GM18951 (cell line): ENCODE measurements around the gene C13orf46.

Experiments
- POLR2A ChIP-seq: IDR thresholded peaks from 4 replicates; pipeline ENCODE4 v1.6.1; 2011; ENCODE audit warnings: mild to moderate bottlenecking; ENCODE audit not compliant: insufficient read length, insufficient read depth; ENCODE audit errors: extremely low read depth
- in situ Hi-C: fragments of 300-500 bp; cut with MboI; formaldehyde crosslinking; loops from one replicate; pipeline ENCODE4 v1.12.0; 2022; ENCODE audit warnings: low sequenced_read_pairs, mixed read lengths, inconsistent platforms; ENCODE audit not compliant: unreplicated experiment

C13orf46 gene

DNA sequence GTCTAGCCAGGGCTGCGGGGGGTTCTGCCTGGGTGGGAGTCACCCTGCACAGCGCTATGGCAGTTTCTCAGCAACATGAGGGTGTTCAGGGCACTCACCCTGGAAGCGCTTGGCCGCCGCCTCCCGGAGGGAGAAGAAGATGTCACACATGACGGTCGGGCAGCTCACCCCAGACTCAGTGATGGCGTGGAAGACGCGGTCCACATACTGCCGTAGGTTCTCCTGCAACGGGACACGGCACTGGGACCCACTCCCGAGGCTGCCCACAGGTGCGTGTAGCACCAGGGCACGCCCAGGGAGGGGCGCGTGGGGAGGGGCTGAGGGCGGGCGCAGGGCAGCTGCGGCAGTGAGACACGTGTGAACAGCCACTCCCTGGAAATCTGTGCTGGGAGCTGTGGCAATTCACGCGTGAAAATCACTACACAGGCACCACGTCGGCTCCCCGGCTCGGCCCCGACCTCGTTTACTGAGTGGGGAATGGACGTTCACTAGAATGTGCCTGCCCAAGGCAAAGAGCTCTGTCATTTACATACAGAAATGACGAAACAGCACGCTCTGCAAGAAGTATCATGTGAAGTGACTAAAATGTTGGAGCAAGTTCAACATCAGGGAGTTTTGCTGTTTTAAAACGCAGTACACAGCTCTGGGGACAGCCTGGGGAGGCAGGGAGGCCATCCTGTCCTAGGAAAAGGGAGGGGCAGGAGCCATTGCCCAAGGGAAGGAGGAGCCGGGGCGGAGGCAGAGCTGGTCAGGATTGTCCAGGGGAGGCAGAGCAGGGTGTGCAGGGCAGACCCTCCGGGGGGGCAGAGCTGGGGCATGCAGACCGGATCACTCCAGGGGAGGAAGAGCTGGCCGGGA lies 41.5 kb upstream of the C13orf46 start:
- no peak for TF ChIP-seq POLR2A
- in situ Hi-C loops, result no loop called here

DNA sequence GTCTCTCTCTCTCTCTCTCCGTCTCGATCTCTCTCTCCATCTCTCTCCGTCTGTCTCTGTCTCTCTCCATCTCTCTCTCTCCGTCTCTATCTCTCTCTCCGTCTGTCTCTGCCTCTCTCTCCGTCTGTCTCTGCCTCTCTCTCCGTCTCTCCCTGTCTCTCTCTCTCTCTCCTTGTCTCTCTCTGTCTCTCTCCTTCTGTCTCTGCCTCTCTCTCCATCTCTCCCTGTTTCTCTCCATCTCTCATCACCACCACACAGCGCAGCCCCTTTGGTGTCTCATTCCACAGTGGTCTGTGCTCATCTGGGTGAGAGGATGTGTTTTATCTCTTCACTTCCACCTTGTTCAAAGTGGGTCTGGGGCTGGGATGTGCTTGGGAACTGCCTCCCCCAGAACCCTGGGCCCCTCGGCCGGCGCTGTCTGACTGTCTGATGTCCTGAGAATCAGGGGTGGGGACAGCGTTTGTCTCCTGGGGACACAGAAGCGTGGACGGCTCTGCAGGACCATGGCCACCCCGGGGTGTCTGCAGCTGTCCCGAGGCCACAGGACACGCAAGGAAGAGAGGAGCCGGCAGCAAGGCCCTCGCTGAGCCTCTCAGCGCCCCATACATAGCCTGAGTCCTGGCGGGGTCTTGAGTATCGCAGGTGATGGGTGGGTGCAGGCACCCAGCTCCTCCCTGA lies 40.2 kb upstream of the C13orf46 start:
- in situ Hi-C loops, result no loop called here

DNA sequence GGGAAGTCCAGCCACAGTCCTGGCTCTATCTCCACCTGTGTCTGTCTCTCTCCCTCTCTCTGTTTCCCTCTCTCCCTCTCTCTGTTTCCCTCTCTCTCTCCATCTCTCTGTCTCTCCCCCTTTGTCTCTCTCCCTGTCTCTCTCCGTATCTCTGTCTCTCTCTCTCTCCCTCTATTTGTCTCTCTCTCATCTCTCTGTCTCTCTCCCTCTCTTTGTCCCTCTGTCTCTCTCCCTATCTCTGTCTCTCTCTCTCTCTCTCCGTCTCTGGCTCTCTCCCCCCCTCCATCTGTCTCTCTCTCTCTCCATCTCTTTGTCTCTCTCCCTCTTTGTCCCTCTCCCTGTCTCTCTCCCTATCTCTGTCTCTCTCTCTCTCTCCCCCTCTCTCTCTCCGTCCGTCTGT lies 39.5 kb upstream of the C13orf46 start:
- no peak for TF ChIP-seq POLR2A
- in situ Hi-C loops, result no loop called here

More for the DNA sequence above, 40.2 kb upstream of the C13orf46 start:
- no peak for TF ChIP-seq POLR2A

DNA sequence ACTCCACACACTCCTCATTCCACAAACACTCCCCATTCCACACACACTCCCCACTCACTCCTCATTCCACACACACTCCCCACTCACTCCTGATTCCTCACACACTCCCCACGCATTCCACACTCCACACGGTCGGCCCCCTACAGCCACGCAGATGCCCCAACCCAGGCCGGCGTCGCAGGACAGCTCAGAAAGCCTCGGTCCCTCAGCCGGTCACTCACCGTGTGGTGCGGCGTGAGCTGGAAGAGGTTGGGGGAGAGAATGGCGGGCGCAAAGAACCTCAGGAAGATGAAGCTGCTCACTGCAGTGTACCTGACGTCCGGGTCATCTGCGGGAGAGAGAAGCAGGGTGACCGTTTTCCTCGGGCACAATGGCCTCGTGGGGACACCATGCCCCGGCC lies 39.0 kb upstream of the C13orf46 start:
- in situ Hi-C loops, result no loop called here
- TF ChIP-seq POLR2A, result no peak

DNA sequence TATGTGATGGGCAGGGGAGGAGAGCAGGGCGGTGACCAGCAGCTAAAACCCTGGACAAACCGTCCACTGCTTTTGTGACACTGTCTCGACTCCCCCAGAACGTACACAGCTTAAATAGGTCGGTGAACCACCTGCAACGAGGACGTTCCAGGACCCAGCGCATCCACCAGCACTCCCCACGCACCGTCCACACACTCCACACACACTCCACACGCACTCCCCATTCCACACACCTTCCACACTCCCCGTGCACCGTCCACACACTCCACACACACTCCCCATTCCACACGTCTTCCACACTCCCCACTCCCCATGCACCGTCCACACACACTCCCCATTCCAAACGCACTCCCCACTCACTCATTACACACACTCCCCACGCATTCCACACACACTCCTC lies 38.3 kb upstream of the C13orf46 start:
- in situ Hi-C loops, result no loop called here
- no peak for TF ChIP-seq POLR2A

DNA sequence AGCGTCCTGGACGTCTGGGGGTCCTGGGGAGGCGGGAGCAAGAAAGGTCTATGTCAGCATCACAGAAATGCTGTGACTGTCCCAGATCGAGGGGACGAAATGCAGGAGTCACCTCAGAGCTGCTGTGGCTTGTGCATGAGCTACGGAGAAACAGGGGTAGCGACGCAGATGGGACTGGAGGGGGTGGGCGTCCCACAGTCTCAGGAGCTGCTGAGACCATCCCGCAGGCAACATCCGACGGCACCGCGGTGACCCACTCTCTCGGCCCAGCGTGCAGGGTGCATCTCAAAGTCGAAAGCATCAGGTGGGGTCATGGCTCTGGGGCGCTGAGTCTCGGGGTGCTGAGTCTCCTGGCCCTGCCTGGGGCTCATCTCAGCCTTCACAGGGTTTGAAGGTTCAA lies 37.4 kb upstream of the C13orf46 start:
- in situ Hi-C loops, result no loop called here
- no peak for TF ChIP-seq POLR2A

DNA sequence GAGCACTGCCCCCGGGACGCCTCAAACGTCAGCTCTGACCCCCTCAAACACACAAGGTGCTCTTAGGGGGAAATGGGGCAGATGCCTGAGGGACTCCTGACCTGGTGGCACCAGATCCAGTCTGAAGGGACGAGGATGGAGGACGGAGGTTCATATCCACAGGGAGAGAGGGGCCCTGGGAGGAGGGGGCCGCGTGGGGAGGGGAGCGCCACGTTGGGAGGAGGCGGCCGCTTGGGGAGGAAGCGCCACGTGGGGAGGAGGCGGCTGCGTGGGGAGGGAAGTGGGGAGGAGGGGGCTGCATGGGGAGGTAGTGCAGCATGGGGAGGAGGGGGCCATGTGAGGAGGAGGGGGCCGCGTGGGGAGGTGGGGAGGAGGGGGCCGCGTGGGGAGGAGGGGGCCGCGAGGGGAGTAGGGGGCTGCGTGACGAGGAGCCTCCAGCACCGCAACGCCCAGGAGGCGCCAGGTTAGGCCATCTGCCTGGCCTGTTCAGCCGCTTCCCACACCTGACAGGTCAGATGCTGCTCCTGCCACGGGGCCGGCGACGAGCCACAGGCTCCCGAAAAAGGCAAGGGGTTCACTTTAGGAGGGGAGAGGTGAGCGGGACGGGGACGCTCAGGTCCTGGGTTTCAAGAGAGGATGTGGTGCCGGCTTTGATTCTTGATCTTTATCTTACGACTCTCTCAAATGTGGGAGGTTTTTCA lies 36.7 kb upstream of the C13orf46 start:
- TF ChIP-seq POLR2A, result no peak
- in situ Hi-C loops, result no loop called here

DNA sequence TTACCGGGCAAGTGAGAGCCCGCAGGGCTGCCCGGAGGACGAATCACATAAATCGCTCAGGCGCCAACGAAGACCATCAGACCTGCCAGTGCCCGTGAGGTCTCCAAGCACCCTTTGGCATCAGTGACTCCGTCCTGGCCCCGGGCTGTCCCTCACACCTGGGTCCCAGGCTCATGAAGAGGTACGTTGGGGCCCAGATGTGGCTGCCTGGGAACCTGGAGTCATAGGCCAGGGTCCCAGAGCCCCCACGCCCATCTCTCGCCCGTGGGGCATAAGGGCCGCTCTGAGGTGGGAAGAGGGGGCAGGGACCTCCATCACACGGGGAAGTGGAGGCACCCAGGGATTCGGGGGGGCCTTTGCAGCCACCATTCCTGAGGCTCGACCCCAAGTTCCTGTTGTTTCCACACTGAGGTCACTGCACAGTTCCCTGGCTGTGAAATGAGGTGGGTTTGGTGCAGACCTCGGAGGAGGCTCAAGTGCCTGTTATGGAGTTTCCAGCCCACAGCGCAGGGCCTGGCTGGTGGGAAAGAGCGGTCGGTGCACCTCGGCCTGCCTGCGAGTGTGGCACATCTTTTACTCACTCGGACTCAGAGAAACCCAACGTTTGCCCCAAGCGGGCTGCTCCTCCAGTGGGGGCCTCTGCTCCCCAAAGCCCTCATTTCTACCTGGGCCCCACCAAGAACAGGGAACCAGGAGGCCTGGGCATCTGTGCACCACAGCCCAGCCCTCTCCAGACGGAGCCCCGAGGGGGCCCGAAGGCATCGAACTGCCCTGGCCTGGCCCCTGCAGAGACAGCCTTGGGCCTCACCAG lies 35.9 kb upstream of the C13orf46 start:
- TF ChIP-seq POLR2A, result no peak
- in situ Hi-C loops, result no loop called here

DNA sequence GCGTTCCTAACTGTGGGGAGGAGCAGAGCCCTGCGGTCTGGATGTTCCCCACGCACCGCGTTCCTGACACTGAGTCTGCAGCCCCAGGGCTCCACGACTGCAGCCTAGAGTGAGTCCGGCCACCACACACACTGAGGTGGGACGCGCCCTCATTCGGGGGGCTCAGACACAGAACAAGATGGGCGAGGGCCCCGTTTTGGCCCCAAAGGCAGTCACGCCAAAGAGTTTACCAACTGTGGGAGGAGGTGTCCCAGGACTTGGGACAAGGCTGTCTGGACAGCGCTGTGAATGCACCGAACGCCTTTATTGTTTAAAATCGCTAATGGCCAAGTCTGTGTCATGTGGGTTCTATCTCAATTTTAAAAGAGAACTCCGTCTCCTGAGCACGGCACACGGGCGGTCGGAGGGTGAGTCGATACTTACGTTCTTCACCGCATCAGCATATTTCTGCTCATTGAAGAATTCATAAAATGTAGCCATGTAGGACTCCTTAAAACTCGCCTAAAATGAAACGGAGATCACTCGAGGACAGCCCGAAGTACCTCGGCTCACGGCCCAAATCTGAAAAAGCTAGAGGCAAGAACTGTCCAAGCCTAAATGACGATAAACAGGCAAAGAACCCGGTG lies 35.2 kb upstream of the C13orf46 start:
- no peak for TF ChIP-seq POLR2A
- in situ Hi-C loops, result no loop called here

DNA sequence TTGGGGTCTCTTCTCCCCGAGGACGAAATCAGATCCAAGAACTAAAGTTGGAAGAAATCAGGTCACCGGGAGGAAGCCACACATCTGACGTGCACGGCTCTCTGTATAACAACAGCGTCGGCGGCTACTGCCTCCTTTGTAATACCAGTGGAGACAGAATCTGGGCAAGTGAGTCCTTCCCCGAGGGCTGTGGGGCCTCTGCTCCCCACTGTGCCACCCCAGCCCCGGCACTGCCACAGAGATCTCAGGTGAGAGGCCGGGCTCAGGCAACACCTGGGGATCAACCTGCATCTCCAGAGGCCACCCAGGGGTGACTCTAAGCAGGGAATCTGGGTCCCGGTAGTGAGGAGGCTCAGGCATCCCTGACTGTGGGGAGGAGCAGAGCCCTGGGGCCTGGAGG lies 33.7 kb upstream of the C13orf46 start:
- TF ChIP-seq POLR2A, result no peak
- in situ Hi-C loops, result no loop called here

DNA sequence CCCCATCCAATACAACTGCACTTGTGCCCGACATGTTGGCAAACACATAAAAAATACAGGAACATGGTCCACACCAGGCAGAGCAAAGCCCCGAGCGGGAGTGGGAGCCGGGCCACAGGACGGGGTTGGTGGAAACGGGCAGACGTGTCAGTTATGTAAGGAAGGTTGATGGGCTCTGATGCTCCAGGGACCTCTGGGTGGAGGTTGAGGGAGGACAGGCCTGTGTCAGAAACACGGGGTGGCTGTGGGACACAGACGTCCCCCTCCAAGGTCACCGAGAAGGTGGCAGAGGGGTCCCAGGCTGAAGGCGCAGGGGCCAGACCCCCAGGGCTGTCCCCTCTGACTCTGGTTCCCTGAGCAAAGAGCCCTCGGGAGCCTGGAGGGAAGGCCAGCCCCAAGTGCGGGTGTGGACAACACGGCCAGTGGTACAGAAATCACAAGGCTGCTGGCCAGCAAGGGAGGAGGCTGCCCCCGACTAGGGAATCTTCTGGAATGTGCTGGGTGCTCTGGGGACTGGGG lies 31.4 kb upstream of the C13orf46 start:
- no peak for TF ChIP-seq POLR2A
- in situ Hi-C loops, result no loop called here
